ENCODE measurements around the gene FAM174B. TPM values are rescaled to one million over a fixed set of nuclear protein-coding genes. Genes with fewer than 3 reads are reported as not detected.

The FAM174B gene
- total and polyA plus RNA-seq, 12 donors = 3.7 to 16.4 (median 9.9) TPM

- intact Hi-C loops (cut with DNase I) = no loop called here
- DNase-seq = no peak
Observed at GRCh38 chr15:92603743-92604470, 51.7 kb downstream of the FAM174B start.

DNA sequence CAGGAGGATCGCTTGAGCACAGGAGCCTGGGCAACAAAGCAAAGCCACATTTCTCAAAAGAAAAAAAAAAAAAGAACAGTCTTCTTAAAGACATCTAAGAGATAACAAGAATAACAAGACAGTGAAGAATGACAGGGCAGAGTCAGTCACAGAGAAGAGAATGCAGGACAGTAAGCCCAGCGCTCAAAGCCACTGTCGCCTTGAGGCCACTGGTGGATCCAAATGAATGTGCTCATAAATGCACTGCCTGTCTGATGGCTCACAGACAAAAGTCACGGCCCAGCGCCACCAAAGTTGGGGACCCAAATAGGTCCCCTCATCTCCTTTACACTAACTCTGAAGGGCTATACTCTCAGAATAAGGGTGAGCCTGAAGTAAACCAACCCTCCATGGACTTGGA lies 52.3 kb downstream of the FAM174B start:
- no peaks in the 10 kb centered on the region for H3K27me3 ChIP-seq
- H3K36me3 ChIP-seq (replicated peaks in 1 of 2) = no peaks in the 10 kb centered on the region
- H3K4me1 ChIP-seq (replicated peaks in 1 of 2) = no peaks in the 10 kb centered on the region
- no peak overlapping the region for H3K4me3 ChIP-seq
- intact Hi-C loops (cut with DNase I) = no loop called here
- 86 to 90% (median 88%) methylated on average over 5 of the region's 5 CpGs for WGBS, 4 donors
- no peak for TF ChIP-seq POLR2A (IDR thresholded peaks at IDR 0.05)
- TF ChIP-seq CTCF (IDR thresholded peaks at IDR 0.05) = no peak
- no peak for DNase-seq
- H3K9me3 ChIP-seq (replicated peaks in 1 of 3) = no peaks in the 10 kb centered on the region
- no peak overlapping the region for H3K27ac ChIP-seq

More at GRCh38 chr15:92603743-92604470, 51.7 kb downstream of the FAM174B start:
- Histone ChIP-seq H3K27me3 (no peaks in the 10 kb centered on the region), H3K4me1 (replicated peaks in 1 of 2) (no peaks in the 10 kb centered on the region), H3K4me3 (no peak overlapping the region), H3K27ac (no peak overlapping the region), H3K9me3 (replicated peaks in 1 of 3) (no peaks in the 10 kb centered on the region), H3K36me3 (replicated peaks in 1 of 2) (no peaks in the 10 kb centered on the region)
- WGBS, 4 donors = 65 to 74% (median 68%) methylated on average over 5 of the region's 5 CpGs
- no peak for TF ChIP-seq POLR2A (IDR thresholded peaks at IDR 0.05)

DNA sequence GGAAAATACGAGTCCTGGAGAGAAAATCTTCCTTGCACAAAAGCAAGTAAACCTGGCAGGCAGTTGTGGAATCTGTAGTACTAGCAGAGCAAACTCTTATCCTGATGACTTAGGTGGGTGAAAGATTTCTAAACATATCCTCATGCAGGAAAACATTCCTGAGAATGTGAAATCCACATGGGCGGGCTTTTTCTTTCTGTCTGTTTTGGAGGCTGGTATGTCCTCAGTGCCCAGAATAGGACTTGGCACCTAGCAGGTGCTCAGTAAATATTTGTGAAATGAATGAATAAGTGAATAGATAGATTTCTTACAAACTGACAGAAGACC lies 53.3 kb downstream of the FAM174B start:
- DNase-seq = no peak
- 74 to 81% (median 78%) methylated on average over 2 of the region's 2 CpGs for WGBS, 4 donors
- H3K36me3 ChIP-seq (replicated peaks in 1 of 2) = no peaks in the 10 kb centered on the region
- no peak overlapping the region for H3K27ac ChIP-seq
- intact Hi-C loops (cut with DNase I) = no loop called here
- H3K4me3 ChIP-seq = no peak overlapping the region
- TF ChIP-seq CTCF (IDR thresholded peaks at IDR 0.05) (no peak), POLR2A (IDR thresholded peaks at IDR 0.05) (no peak)
- H3K4me1 ChIP-seq (replicated peaks in 1 of 2) = no peaks in the 10 kb centered on the region
- no peaks in the 10 kb centered on the region for H3K9me3 ChIP-seq (replicated peaks in 1 of 3)
- no peaks in the 10 kb centered on the region for H3K27me3 ChIP-seq

DNA sequence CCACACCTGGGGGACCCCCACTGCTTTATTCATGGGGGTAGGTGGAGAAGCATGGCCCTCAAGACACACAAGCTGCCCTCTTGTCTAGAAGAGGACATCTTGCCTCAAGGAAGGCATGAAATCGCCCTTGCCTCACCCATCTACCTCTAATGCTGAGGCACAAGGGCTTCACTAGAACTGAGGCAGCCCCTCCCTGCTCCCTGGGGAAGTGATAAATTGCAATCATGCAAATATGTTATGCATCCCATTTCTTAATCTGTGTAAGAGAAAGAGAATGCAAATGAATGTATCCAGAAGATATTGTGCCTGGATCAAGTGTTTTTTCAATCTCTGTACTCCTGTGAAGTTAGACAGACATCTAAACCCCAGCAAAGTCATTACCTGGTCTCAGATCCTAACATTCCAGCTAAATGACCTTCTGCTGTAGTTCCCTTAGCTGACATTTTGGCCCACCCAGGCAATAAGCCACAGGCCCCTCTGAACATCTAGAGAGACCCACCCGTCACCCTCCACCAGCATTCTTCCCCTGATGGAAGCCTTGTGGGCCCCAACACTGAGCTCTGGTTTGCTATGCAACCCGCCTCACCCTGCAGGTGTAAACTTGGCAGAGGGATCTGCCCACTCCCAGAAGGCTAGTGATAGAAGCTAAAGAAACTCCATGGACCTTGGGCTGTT lies 53.8 kb downstream of the FAM174B start:
- WGBS, 4 donors = 83 to 89% (median 86%) methylated on average over 3 of the region's 3 CpGs

More for the DNA sequence above, 53.8 kb downstream of the FAM174B start:
- TF ChIP-seq CTCF (IDR thresholded peaks at IDR 0.05) (no peak), POLR2A (IDR thresholded peaks at IDR 0.05) (no peak)
- no peak for DNase-seq
- H3K27me3 ChIP-seq = no peaks in the 10 kb centered on the region
- no peaks in the 10 kb centered on the region for H3K9me3 ChIP-seq (replicated peaks in 1 of 3)
- H3K4me3 ChIP-seq = no peak overlapping the region
- no peaks in the 10 kb centered on the region for H3K36me3 ChIP-seq (replicated peaks in 1 of 2)
- intact Hi-C loops (cut with DNase I) = no loop called here
- no peaks in the 10 kb centered on the region for H3K4me1 ChIP-seq (replicated peaks in 1 of 2)
- no peak overlapping the region for H3K27ac ChIP-seq

Data from adrenal gland (tissue), 12 donors.